ENCODE data around the gene F13A1. TPM values are rescaled to one million over a fixed set of nuclear protein-coding genes. Genes with fewer than 3 reads are reported as not detected.

Gene F13A1
- total and polyA plus RNA-seq, 2 donors (not counting 3 experiments of a cell fraction or from before 2014, with no cell fraction given): not detected

GRCh38 chr6:6224933-6225486 is 95.5 kb downstream of the F13A1 start:
- Histone ChIP-seq H3K9me3 (replicated peaks; ENCODE audit: control insufficient read depth, insufficient read depth, low read length) (no peaks in the 10 kb centered on the region), H3K36me3 (ENCODE audit: control insufficient read depth in 2 of 2, extremely low read depth in 1 of 2, insufficient read depth in 2 of 2, low read length in 2 of 2) (no peaks in the 10 kb centered on the region), H3K9me1 (replicated peaks; ENCODE audit: control insufficient read depth, extremely low read depth, insufficient read depth, low read length) (no peaks in the 10 kb centered on the region), H3K79me2 (ENCODE audit: control insufficient read depth, insufficient read depth, low read length) (no peaks in the 10 kb centered on the region), H3K4me3 (replicated peaks in 1 of 3; ENCODE audit: insufficient read depth in 1 of 3, low read depth in 1 of 3, low read length in 3 of 3) (no peak overlapping the region), H3K4me1 (ENCODE audit: control insufficient read depth, extremely low read depth, insufficient read depth, low read length) (no peaks in the 10 kb centered on the region), H3K9ac (replicated peaks; ENCODE audit: extremely low read depth, insufficient read depth, low read length) (no peak overlapping the region), H2AFZ (ENCODE audit: low read depth, low read length) (no peak overlapping the region), H3K4me2 (ENCODE audit: insufficient read depth, low read length) (no peak overlapping the region), H3K27ac (ENCODE audit: insufficient read depth, low read depth, low read length) (no peak overlapping the region), H4K20me1 (replicated peaks; ENCODE audit: control insufficient read depth, extremely low read depth, insufficient read depth, low read length) (no peaks in the 10 kb centered on the region), H3K27me3 (ENCODE audit: control insufficient read depth in 2 of 2, insufficient read depth in 2 of 2, low read length in 2 of 2) (no peaks in the 10 kb centered on the region)
- FAIRE-seq (no peak), DNase-seq (ENCODE audit: low read depth, low spot score) (no peak)
- intact Hi-C loops (cut with micrococcal nuclease) (no loop called here), dilution Hi-C loops (cut with MboI; ENCODE audit: extremely low pct_ligation_motif_present, low sequenced_read_pairs) (no loop called here)
- TF ChIP-seq POLR2A (IDR thresholded peaks at IDR 0.05; ENCODE audit: low read depth, low read length) (no peak), MYC (IDR thresholded peaks at IDR 0.05; ENCODE audit: low read depth, low read length) (no peak), POLR2AphosphoS5 (IDR thresholded peaks at IDR 0.05; ENCODE audit: insufficient read depth, low read depth, low read length) (no peak)
- BruUV-seq (replicated peaks): no TSS peak
- POLR2A ChIA-PET: no interaction called here
- CTCF ChIA-PET: no interaction called here

- intact Hi-C loops (cut with micrococcal nuclease): no loop called here
- FAIRE-seq: no peak
- no peaks in the 10 kb centered on the region for H3K36me3 ChIP-seq (ENCODE audit: control insufficient read depth in 2 of 2, extremely low read depth in 1 of 2, insufficient read depth in 2 of 2, low read length in 2 of 2)
- no peak for DNase-seq (ENCODE audit: low read depth, low spot score)
- H3K4me1 ChIP-seq (ENCODE audit: control insufficient read depth, extremely low read depth, insufficient read depth, low read length): no peaks in the 10 kb centered on the region
- dilution Hi-C loops (cut with MboI; ENCODE audit: extremely low pct_ligation_motif_present, low sequenced_read_pairs): no loop called here
- H2AFZ ChIP-seq (ENCODE audit: low read depth, low read length): no peak overlapping the region
- no peaks in the 10 kb centered on the region for H3K9me3 ChIP-seq (replicated peaks; ENCODE audit: control insufficient read depth, insufficient read depth, low read length)
- no peak overlapping the region for H3K9ac ChIP-seq (replicated peaks; ENCODE audit: extremely low read depth, insufficient read depth, low read length)
- POLR2A ChIA-PET: no interaction called here
- H4K20me1 ChIP-seq (replicated peaks; ENCODE audit: control insufficient read depth, extremely low read depth, insufficient read depth, low read length): no peaks in the 10 kb centered on the region
- no peaks in the 10 kb centered on the region for H3K9me1 ChIP-seq (replicated peaks; ENCODE audit: control insufficient read depth, extremely low read depth, insufficient read depth, low read length)
- TF ChIP-seq MAX (IDR thresholded peaks at IDR 0.05; ENCODE audit: insufficient read depth, insufficient read length) (no peak), FOS (IDR thresholded peaks at IDR 0.05; ENCODE audit: borderline replicate concordance, insufficient read depth, low read length) (no peak), EZH2 (IDR thresholded peaks at IDR 0.05; ENCODE audit: borderline replicate concordance, low read depth, low read length, severe bottlenecking) (no peak), MYC (IDR thresholded peaks at IDR 0.05; ENCODE audit: low read depth, low read length) (no peak), CTCF (IDR thresholded peaks at IDR 0.05; ENCODE audit: extremely low read depth in 1 of 2, insufficient read depth in 1 of 2, low read depth in 1 of 2, low read length in 2 of 2) (no peak), POLR2AphosphoS5 (IDR thresholded peaks at IDR 0.05; ENCODE audit: insufficient read depth, low read depth, low read length) (no peak), GATA2 (IDR thresholded peaks at IDR 0.05; ENCODE audit: insufficient read depth, insufficient read length, low read depth, low read length) (no peak), JUN (IDR thresholded peaks at IDR 0.05; ENCODE audit: borderline replicate concordance, insufficient read depth, insufficient read length, low read depth) (no peak), POLR2A (IDR thresholded peaks at IDR 0.05; ENCODE audit: low read depth, low read length) (no peak)
- no peaks in the 10 kb centered on the region for H3K79me2 ChIP-seq (ENCODE audit: control insufficient read depth, insufficient read depth, low read length)
- H3K27me3 ChIP-seq (ENCODE audit: control insufficient read depth in 2 of 2, insufficient read depth in 2 of 2, low read length in 2 of 2): no peaks in the 10 kb centered on the region
- CTCF ChIA-PET: no interaction called here
- H3K4me3 ChIP-seq (replicated peaks in 1 of 3; ENCODE audit: insufficient read depth in 1 of 3, low read depth in 1 of 3, low read length in 3 of 3): no peak overlapping the region
- no peak overlapping the region for H3K4me2 ChIP-seq (ENCODE audit: insufficient read depth, low read length)
- no TSS peak for BruUV-seq (replicated peaks)
- H3K27ac ChIP-seq (ENCODE audit: insufficient read depth, low read depth, low read length): no peak overlapping the region
Observed at GRCh38 chr6:6221787-6222535, 98.5 kb downstream of the F13A1 start.
